GM23248 (cell line): ENCODE measurements around the gene SV2B. TPM values are rescaled to one million over a fixed set of nuclear protein-coding genes. Genes with fewer than 3 reads are reported as not detected.

Experiments used
- DNase-seq: peaks from one replicate; pipeline ENCODE4 v3.0.0-alpha.2; 2015
- H2AFZ ChIP-seq: fragments of 200-600 bp; sonication (generic); 2 replicates; pipeline ENCODE4 v1.6.1; 2016; ENCODE audit warnings: antibody characterized with exemption
- H3F3A ChIP-seq: fragments of 200-600 bp; sonication (generic); 2 replicates; pipeline ENCODE4 v1.6.1; 2016; ENCODE audit warnings: mild to moderate bottlenecking, antibody characterized with exemption, mixed run types; ENCODE audit not compliant: insufficient read depth
- H3K27ac ChIP-seq: fragments of 200-600 bp; sonication (generic); 2 replicates; pipeline ENCODE4 v1.5.1; 2016; ENCODE audit warnings: mild to moderate bottlenecking
- H3K27me3 ChIP-seq: fragments of 200-600 bp; sonication (generic); replicated peaks from 2 replicates; pipeline ENCODE4 v1.6.1; 2016; ENCODE audit warnings: mild to moderate bottlenecking; ENCODE audit not compliant: insufficient read depth
- H3K36me3 ChIP-seq: fragments of 200-600 bp; sonication (generic); 2 replicates; pipeline ENCODE4 v1.6.1; 2016; ENCODE audit warnings: low read depth, mild to moderate bottlenecking
- H3K4me1 ChIP-seq: fragments of 200-600 bp; sonication (generic); 2 replicates; pipeline ENCODE4 v1.6.1; 2016; ENCODE audit warnings: mild to moderate bottlenecking; ENCODE audit not compliant: insufficient read depth
- H3K4me2 ChIP-seq: fragments of 200-600 bp; sonication (generic); one replicate; pipeline ENCODE4 v1.6.1; 2016; ENCODE audit warnings: mild to moderate bottlenecking; ENCODE audit not compliant: unreplicated experiment
- H3K4me3 ChIP-seq: fragments of 200-600 bp; sonication (generic); 2 replicates; pipeline ENCODE4 v1.5.1; 2016; ENCODE audit warnings: mild to moderate bottlenecking
- H3K79me2 ChIP-seq: fragments of 200-600 bp; sonication (generic); 2 replicates; pipeline ENCODE4 v1.6.1; 2016; ENCODE audit warnings: mild to moderate bottlenecking; ENCODE audit not compliant: insufficient read depth
- H3K9ac ChIP-seq: fragments of 200-600 bp; sonication (generic); 2 replicates; pipeline ENCODE4 v1.6.1; 2016; ENCODE audit warnings: mild to moderate bottlenecking
- H3K9me2 ChIP-seq: fragments of 200-600 bp; sonication (generic); 2 replicates; pipeline ENCODE4 v1.6.1; 2016; ENCODE audit warnings: mixed run types, mild to moderate bottlenecking, moderate library complexity; ENCODE audit not compliant: insufficient read depth
- H3K9me3 ChIP-seq: fragments of 200-600 bp; sonication (generic); one replicate; pipeline ENCODE4 v1.6.1; 2017; ENCODE audit warnings: low read depth
- H4K20me1 ChIP-seq: fragments of 200-600 bp; sonication (generic); 2 replicates; pipeline ENCODE4 v1.6.0; 2016; ENCODE audit not compliant: insufficient read depth
- EZH2 ChIP-seq: fragments of 200-600 bp; sonication (generic); IDR thresholded peaks from 2 replicates; pipeline ENCODE4 v1.6.1; 2018; ENCODE audit warnings: antibody characterized with exemption, mild to moderate bottlenecking; ENCODE audit not compliant: insufficient read depth, poor library complexity, severe bottlenecking
- EZH2phosphoT487 ChIP-seq: fragments of 200-600 bp; sonication (generic); IDR thresholded peaks from 2 replicates; pipeline ENCODE4 v1.6.1; 2018; ENCODE audit warnings: antibody characterized with exemption, moderate library complexity, mild to moderate bottlenecking, low read depth; ENCODE audit not compliant: insufficient read depth
- WGBS, 2 experiments: methylation state at CpG; one replicate each; pipeline ENCODE4 v1.1.6; 2015 to 2017; ENCODE audit warnings: low lambda C conversion rate in 2 of 2, low coverage in 1 of 2; ENCODE audit errors: missing lambda C conversion rate in 2 of 2; 5-methylcytosine and 5-hydroxymethylcytosine counted together
- in situ Hi-C: fragments of 300-500 bp; cut with MboI; formaldehyde crosslinking; loops from 2 replicates; pipeline ENCODE4 v1.15.0; 2020
- polyA plus RNA-seq: library from polyadenylated mRNA; unstranded; fragments of >200 nt; fragmentation: Nextera tagmentation; extraction: Ambion mirVana; gene quantifications from 2 replicates; pipeline ENCODE4 v1.2.1, GENCODE V29; 2016
- total RNA-seq: library from RNA; depleted of rRNA; stranded (reverse); fragments of >200 nt; shearing (Covaris generic); gene quantifications from 2 replicates; pipeline ENCODE4 v1.2.3, GENCODE V29; 2014

Gene SV2B
- total and polyA plus RNA-seq, 2 experiments from 2014 or later = not detected

- no peak overlapping the region for H3K4me3 ChIP-seq
- no peak overlapping the region for H3K4me2 ChIP-seq
- H4K20me1 ChIP-seq = no peaks in the 10 kb centered on the region
- no peaks in the 10 kb centered on the region for H3K9me3 ChIP-seq
- no peaks in the 10 kb centered on the region for H3F3A ChIP-seq
- no peaks in the 10 kb centered on the region for H3K79me2 ChIP-seq
- in situ Hi-C loops = no loop called here
- no peak overlapping the region for H2AFZ ChIP-seq
- no peak overlapping the region for H3K27ac ChIP-seq
- TF ChIP-seq EZH2phosphoT487 (no peak), EZH2 (no peak)
- H3K9ac ChIP-seq = no peak overlapping the region
- no peaks in the 10 kb centered on the region for H3K36me3 ChIP-seq
- 34 to 40% methylated on average over 6 of the region's 6 CpGs for WGBS, 2 experiments
- no peaks in the 10 kb centered on the region; the same call in 1 of the 2 replicates for H3K4me1 ChIP-seq
- peaks cover 40% of the 10 kb centered on the region for H3K27me3 ChIP-seq
- H3K9me2 ChIP-seq = no peaks in the 10 kb centered on the region
- DNase-seq = no peak
These were observed 2.7 kb downstream of the SV2B start for GRCh38 chr15:91102546-91103330.

DNA sequence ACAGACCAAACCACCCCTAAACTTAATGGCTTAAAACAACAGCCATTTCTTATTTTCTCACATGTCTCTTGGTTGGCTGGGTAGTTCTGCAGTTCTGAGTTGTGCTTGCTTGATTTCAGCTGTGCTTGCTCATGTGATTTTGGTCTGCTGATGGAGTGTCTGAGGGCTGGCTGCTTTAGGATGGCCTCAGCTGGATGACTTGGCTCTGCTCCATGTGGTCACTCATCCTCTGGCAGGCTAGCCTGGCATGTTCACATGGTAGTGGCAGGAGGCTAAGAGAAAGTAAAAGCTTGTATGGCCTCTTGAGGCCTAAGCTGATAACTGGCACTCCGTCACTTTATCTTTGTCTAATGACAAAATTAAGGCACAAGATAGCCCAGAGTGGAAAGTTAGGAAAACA is 4.1 kb downstream of the SV2B start:
- no peak overlapping the region for H2AFZ ChIP-seq
- TF ChIP-seq EZH2 (no peak), EZH2phosphoT487 (no peak)
- H3K27ac ChIP-seq = no peak overlapping the region
- H3K4me1 ChIP-seq = no peaks in the 10 kb centered on the region; the same call in 1 of the 2 replicates
- H3K9me3 ChIP-seq = no peaks in the 10 kb centered on the region
- no peak overlapping the region for H3K4me3 ChIP-seq
- DNase-seq = no peak
- no peak overlapping the region for H3K9ac ChIP-seq
- no peaks in the 10 kb centered on the region for H3K36me3 ChIP-seq
- no peaks in the 10 kb centered on the region for H3F3A ChIP-seq
- in situ Hi-C loops = no loop called here
- H3K9me2 ChIP-seq = no peaks in the 10 kb centered on the region
- WGBS, 2 experiments = 32 to 55% methylated on average over 1 of the region's 1 CpG
- peaks cover 28% of the 10 kb centered on the region for H3K27me3 ChIP-seq
- no peaks in the 10 kb centered on the region for H4K20me1 ChIP-seq
- H3K4me2 ChIP-seq = no peak overlapping the region
- no peaks in the 10 kb centered on the region for H3K79me2 ChIP-seq

- Histone ChIP-seq H3K36me3 (no peaks in the 10 kb centered on the region), H2AFZ (no peak overlapping the region), H3K79me2 (no peaks in the 10 kb centered on the region), H4K20me1 (no peaks in the 10 kb centered on the region), H3K4me1 (no peaks in the 10 kb centered on the region), H3K9ac (no peak overlapping the region), H3K27me3 (no peaks in the 10 kb centered on the region; the same call in 1 of the 2 replicates), H3K4me3 (no peak overlapping the region), H3K27ac (no peak overlapping the region), H3K9me2 (no peaks in the 10 kb centered on the region), H3K9me3 (no peaks in the 10 kb centered on the region), H3F3A (no peaks in the 10 kb centered on the region), H3K4me2 (no peak overlapping the region)
- in situ Hi-C loops = no loop called here
- DNase-seq = no peak
- WGBS, 2 experiments = 44 to 53% methylated on average over 4 of the region's 4 CpGs
- no peak for TF ChIP-seq EZH2phosphoT487
- no peak for TF ChIP-seq EZH2
These were observed 8.4 kb downstream of the SV2B start for GRCh38 chr15:91108421-91108820.

DNA sequence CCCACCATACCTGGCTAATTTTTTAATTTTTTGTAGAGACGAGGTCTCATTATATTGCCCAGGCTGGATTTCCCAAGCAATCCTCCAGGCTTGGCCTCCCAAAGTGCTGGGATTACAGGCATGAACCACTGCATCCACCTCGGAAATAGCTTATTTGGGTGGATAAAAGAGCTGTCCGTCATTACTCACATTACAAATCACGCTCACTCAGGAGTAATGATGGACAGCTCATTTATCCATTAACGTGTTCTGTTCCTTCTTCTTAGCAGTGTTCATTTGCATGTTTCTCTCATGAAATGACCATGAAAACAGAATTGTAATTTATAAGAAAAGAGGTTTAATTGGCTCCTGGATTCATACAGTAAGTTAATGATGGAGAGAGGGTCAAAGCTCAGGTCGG is 9.8 kb downstream of the SV2B start:
- WGBS, 2 experiments = 48 to 49% methylated on average over 6 of the region's 6 CpGs
- in situ Hi-C loops = no loop called here
- no peaks in the 10 kb centered on the region for H3K79me2 ChIP-seq
- H3K36me3 ChIP-seq = no peaks in the 10 kb centered on the region
- H3K9ac ChIP-seq = no peak overlapping the region
- no peaks in the 10 kb centered on the region for H4K20me1 ChIP-seq
- TF ChIP-seq EZH2 (no peak), EZH2phosphoT487 (no peak)
- no peak for DNase-seq
- H3K9me2 ChIP-seq = no peaks in the 10 kb centered on the region
- no peak overlapping the region for H3K4me3 ChIP-seq
- no peak overlapping the region for H3K4me2 ChIP-seq
- H3F3A ChIP-seq = no peaks in the 10 kb centered on the region
- H3K27ac ChIP-seq = no peak overlapping the region
- no peak overlapping the region for H2AFZ ChIP-seq
- H3K4me1 ChIP-seq = no peaks in the 10 kb centered on the region
- no peaks in the 10 kb centered on the region; the same call in 1 of the 2 replicates for H3K27me3 ChIP-seq
- H3K9me3 ChIP-seq = no peaks in the 10 kb centered on the region
